CD4-positive, alpha-beta memory T cell (primary cell): Measurements from ENCODE around the gene SOX13. TPM values are rescaled to one million over a fixed set of nuclear protein-coding genes. Genes with fewer than 3 reads are reported as not detected.
A peak's percentile ranks its signal among the peaks of the same experiment; 100 is the strongest.

Source experiments
- CTCF ChIA-PET: fragments of 350-600 bp; sonication (Branson Sonifier 250); formaldehyde crosslinking; loops from one replicate; lab custom pipeline; 2021; ENCODE audit warnings: inconsistent platforms; ENCODE audit not compliant: partially characterized antibody; lab: Charles Lee
- POLR2A ChIA-PET: fragments of 350-600 bp; sonication (Branson Sonifier 250); formaldehyde crosslinking; loops from one replicate; lab custom pipeline; 2021; ENCODE audit not compliant: partially characterized antibody; lab: Charles Lee
- DNase-seq, 5 donors: peaks; one replicate each; pipeline versions ENCODE4 v3.0.0 to v3.0.0-alpha.2; 2020 to 2022; ENCODE audit warnings: mixed read lengths in 1 of 5
- H3K27ac ChIP-seq: one replicate; pipeline ENCODE4 v1.7.0; 2013; ENCODE audit warnings: low read depth, low read length
- H3K27me3 ChIP-seq: 2 replicates; pipeline ENCODE4 v1.7.0; 2013; ENCODE audit warnings: mild to moderate bottlenecking, low read length, moderate library complexity; ENCODE audit not compliant: insufficient read depth
- H3K36me3 ChIP-seq: 2 replicates; pipeline ENCODE4 v1.7.0; 2013; ENCODE audit warnings: mild to moderate bottlenecking, low read length, moderate library complexity; ENCODE audit not compliant: insufficient read depth
- H3K4me1 ChIP-seq: 2 replicates; pipeline ENCODE4 v1.7.0; 2013; ENCODE audit warnings: mild to moderate bottlenecking, low read length, moderate library complexity; ENCODE audit not compliant: insufficient read depth
- H3K4me3 ChIP-seq, 2 donors: one replicate each; pipeline ENCODE4 v1.7.0; 2013; ENCODE audit warnings: low read length in 2 of 2, mild to moderate bottlenecking in 1 of 2
- H3K9me3 ChIP-seq, 2 donors: one replicate each; pipeline ENCODE4 v1.7.0; 2013; ENCODE audit warnings: low read length in 2 of 2, control low read depth in 1 of 2; ENCODE audit not compliant: control insufficient read depth in 1 of 2
- H3K27ac Mint-ChIP-seq, 7 donors: one replicate each; pipeline ENCODE4 v1.8.0; 2020 to 2021; ENCODE audit warnings: mixed read lengths in 7 of 7, mild to moderate bottlenecking in 6 of 7, inconsistent platforms in 3 of 7, moderate library complexity in 3 of 7
- H3K27me3 Mint-ChIP-seq, 2 donors: one replicate each; pipeline ENCODE4 v1.8.0; 2020 to 2021; ENCODE audit warnings: mixed read lengths in 2 of 2
- H3K36me3 Mint-ChIP-seq, 2 donors: one replicate each; pipeline ENCODE4 v1.8.0; 2020 to 2021; ENCODE audit warnings: mixed read lengths in 2 of 2, inconsistent platforms in 1 of 2, mild to moderate bottlenecking in 1 of 2
- H3K4me1 Mint-ChIP-seq, 4 donors: one replicate each; pipeline ENCODE4 v1.8.0; 2020 to 2021; ENCODE audit warnings: mixed read lengths in 4 of 4, mild to moderate bottlenecking in 1 of 4
- H3K4me3 Mint-ChIP-seq, 8 donors: one replicate each; pipeline ENCODE4 v1.8.0; 2020 to 2021; ENCODE audit warnings: mixed read lengths in 8 of 8, mild to moderate bottlenecking in 7 of 8, moderate library complexity in 6 of 8, inconsistent platforms in 3 of 8
- H3K9me3 Mint-ChIP-seq, 8 donors: one replicate each; pipeline ENCODE4 v1.8.0; 2020 to 2021; ENCODE audit warnings: mixed read lengths in 8 of 8, mild to moderate bottlenecking in 5 of 8, inconsistent platforms in 3 of 8, moderate library complexity in 1 of 8
- intact Hi-C: fragments of 100-400 bp; cut with micrococcal nuclease; formaldehyde crosslinking; loops from one replicate; pipeline ENCODE4 v1.15.1; 2023
- polyA plus RNA-seq, 2 donors: library from polyadenylated mRNA; unstranded; fragments of 300-500 nt; fragmentation: Illumina TruSeq; gene quantifications; one replicate each; pipeline ENCODE4 v1.2.3, GENCODE V29; 2021
- total RNA-seq, 2 experiments: library from RNA; stranded (reverse); gene quantifications; one replicate each; pipeline ENCODE4 v1.2.3, GENCODE V29; 2021

The SOX13 gene
- total and polyA plus RNA-seq, 4 experiments from 2014 or later, result 0.94 to 12.0 (median 6.0) TPM

GRCh38 chr1:204141131-204141530, 68.2 kb downstream of the SOX13 start:
- Mint-ChIP-seq H3K27ac (no peak overlapping the region), H3K9me3 (no peaks in the 10 kb centered on the region), H3K36me3 (peaks cover 2 to 7% of the 10 kb centered on the region in 2 donors), H3K4me1 (no peaks in the 10 kb centered on the region), H3K4me3 (no peak overlapping the region), H3K27me3 (peaks cover 0 to 2% of the 10 kb centered on the region in 2 donors)
- intact Hi-C loops, result no loop called here
- H3K4me3 ChIP-seq, result no peak overlapping the region
- no peak overlapping the region for H3K27ac ChIP-seq
- ChIA-PET POLR2A (no interaction called here), CTCF (interaction anchor here (5.0 kb wide), 1 partner anchor 13 kb away, joined by 28 read pairs; no protein-coding TSS in a partner anchor)
- H3K27me3 ChIP-seq, result no peaks in the 10 kb centered on the region
- no peaks in the 10 kb centered on the region for H3K4me1 ChIP-seq
- H3K9me3 ChIP-seq, result no peaks in the 10 kb centered on the region
- no peaks in the 10 kb centered on the region for H3K36me3 ChIP-seq
- DNase-seq, result no peak

- Histone ChIP-seq H3K4me3 (no peak overlapping the region), H3K9me3 (no peaks in the 10 kb centered on the region), H3K27ac (no peak overlapping the region), H3K27me3 (no peaks in the 10 kb centered on the region), H3K36me3 (no peaks in the 10 kb centered on the region), H3K4me1 (no peaks in the 10 kb centered on the region)
- CTCF ChIA-PET, result interaction anchor here (0.9 kb wide), 1 partner anchor 64 kb away, joined by 3 read pairs; no protein-coding TSS in a partner anchor
- Mint-ChIP-seq H3K36me3 (peaks cover 2 to 7% of the 10 kb centered on the region in 2 donors), H3K9me3 (no peaks in the 10 kb centered on the region), H3K27me3 (peaks cover 0 to 2% of the 10 kb centered on the region in 2 donors), H3K4me1 (peaks cover 0 to 4% (median 0%) of the 10 kb centered on the region in 4 donors), H3K4me3 (no peak overlapping the region), H3K27ac (peak overlapping the region in 1 of 7 donors; percentile 29)
- no peak for DNase-seq
- POLR2A ChIA-PET, result no interaction called here
- intact Hi-C loops, result no loop called here
Observed at GRCh38 chr1:204142032-204142974, 69.4 kb downstream of the SOX13 start.

- no peak for DNase-seq
- Histone ChIP-seq H3K36me3 (no peaks in the 10 kb centered on the region), H3K9me3 (no peaks in the 10 kb centered on the region), H3K4me3 (no peak overlapping the region), H3K4me1 (no peaks in the 10 kb centered on the region), H3K27ac (no peak overlapping the region), H3K27me3 (no peaks in the 10 kb centered on the region)
- H3K36me3 Mint-ChIP-seq, result peaks cover 2 to 7% of the 10 kb centered on the region in 2 donors
- ChIA-PET POLR2A (no interaction called here), CTCF (no interaction called here)
- intact Hi-C loops, result no loop called here
- peaks cover 0 to 13% (median 0%) of the 10 kb centered on the region in 4 donors for H3K4me1 Mint-ChIP-seq
- H3K9me3 Mint-ChIP-seq, result no peaks in the 10 kb centered on the region
- no peak overlapping the region for H3K27ac Mint-ChIP-seq
- H3K4me3 Mint-ChIP-seq, result no peak overlapping the region
- peaks cover 0 to 2% of the 10 kb centered on the region in 2 donors for H3K27me3 Mint-ChIP-seq
Observed at GRCh38 chr1:204143276-204144041, 70.5 kb downstream of the SOX13 start.

- Mint-ChIP-seq H3K27me3 (peaks cover 0 to 2% of the 10 kb centered on the region in 2 donors), H3K4me1 (peaks cover 0 to 21% (median 0%) of the 10 kb centered on the region in 4 donors), H3K9me3 (no peaks in the 10 kb centered on the region), H3K4me3 (no peak overlapping the region), H3K27ac (no peak overlapping the region), H3K36me3 (peaks cover 2 to 4% of the 10 kb centered on the region in 2 donors)
- no peaks in the 10 kb centered on the region for H3K9me3 ChIP-seq
- POLR2A ChIA-PET, result no interaction called here
- no peaks in the 10 kb centered on the region for H3K4me1 ChIP-seq
- intact Hi-C loops, result no loop called here
- no peaks in the 10 kb centered on the region for H3K27me3 ChIP-seq
- H3K36me3 ChIP-seq, result no peaks in the 10 kb centered on the region
- no peak for DNase-seq
- no peak overlapping the region for H3K27ac ChIP-seq
- H3K4me3 ChIP-seq, result no peak overlapping the region
- CTCF ChIA-PET, result interaction anchor here (0.9 to 1.4 kb wide), 2 partner anchors 9 to 219 kb away, joined by 3 to 4 read pairs; no protein-coding TSS in a partner anchor
Observed at GRCh38 chr1:204145033-204145504, 72.2 kb downstream of the SOX13 start.

- intact Hi-C loops, result no loop called here
- CTCF ChIA-PET, result no interaction called here
- H3K4me1 ChIP-seq, result no peaks in the 10 kb centered on the region
- Mint-ChIP-seq H3K4me3 (no peak overlapping the region), H3K9me3 (no peaks in the 10 kb centered on the region), H3K4me1 (peaks cover 0 to 31% (median 3%) of the 10 kb centered on the region in 4 donors), H3K27ac (no peak overlapping the region), H3K27me3 (peaks cover 0 to 2% of the 10 kb centered on the region in 2 donors), H3K36me3 (no peaks in the 10 kb centered on the region)
- H3K27me3 ChIP-seq, result no peaks in the 10 kb centered on the region
- DNase-seq, result no peak
- H3K4me3 ChIP-seq, result no peak overlapping the region
- POLR2A ChIA-PET, result no interaction called here
- H3K36me3 ChIP-seq, result no peaks in the 10 kb centered on the region
- no peak overlapping the region for H3K27ac ChIP-seq
- H3K9me3 ChIP-seq, result no peaks in the 10 kb centered on the region
Observed at GRCh38 chr1:204146309-204146708, 73.4 kb downstream of the SOX13 start.

- no peak for DNase-seq
- Mint-ChIP-seq H3K9me3 (no peaks in the 10 kb centered on the region), H3K27ac (peak overlapping the region in 1 of 7 donors; percentile 24), H3K4me3 (peak overlapping the region in 1 of 8 donors; percentile 40), H3K36me3 (no peaks in the 10 kb centered on the region), H3K4me1 (peaks cover 0 to 31% (median 3%) of the 10 kb centered on the region in 4 donors), H3K27me3 (peaks cover 0 to 2% of the 10 kb centered on the region in 2 donors)
- ChIA-PET POLR2A (no interaction called here), CTCF (no interaction called here)
- no peaks in the 10 kb centered on the region for H3K36me3 ChIP-seq
- no peaks in the 10 kb centered on the region for H3K4me1 ChIP-seq
- H3K27me3 ChIP-seq, result no peaks in the 10 kb centered on the region
- intact Hi-C loops, result no loop called here
- H3K27ac ChIP-seq, result no peak overlapping the region
- H3K9me3 ChIP-seq, result no peaks in the 10 kb centered on the region
- H3K4me3 ChIP-seq, result no peak overlapping the region
Observed at GRCh38 chr1:204146965-204147364, 74.0 kb downstream of the SOX13 start.
